GM20000 (cell line): Measurements from ENCODE around the gene TMEM132A.
A peak's percentile ranks its signal among the peaks of the same experiment; 100 is the strongest.
"Not testable (repeated sequence)": the region's sequence is repeated elsewhere in the genome, so short reads cannot be mapped to it uniquely, and the experiment has no call there.

Source experiments
- DNase-seq: peaks from one replicate; pipeline ENCODE4 v3.0.0; 2012; ENCODE audit warnings: low spot score
- CTCF ChIP-seq: IDR thresholded peaks from 2 replicates; pipeline ENCODE4 v1.5.1; 2012; ENCODE audit warnings: mild to moderate bottlenecking, control low read depth; ENCODE audit errors: extremely low read depth, missing control alignments

Gene TMEM132A

GRCh38 chr11:60968223-60968622 is 44.0 kb downstream of the TMEM132A start:
- TF ChIP-seq CTCF: no peak
- no peak for DNase-seq

- peak; percentile 80 for DNase-seq
- TF ChIP-seq CTCF: peak; percentile 77
Measured at GRCh38 chr11:60970369-60970774, 46.1 kb downstream of the TMEM132A start.

- no peak for DNase-seq
- TF ChIP-seq CTCF: no peak
Measured at GRCh38 chr11:60970890-60971289, 46.6 kb downstream of the TMEM132A start.

- TF ChIP-seq CTCF: no peak
- no peak for DNase-seq
Measured at GRCh38 chr11:60971520-60971919, 47.3 kb downstream of the TMEM132A start, which contains the start of gene CD6. Gene CD6, plus strand, starts transcription at chr11:60971680. Its CDS starts 186 bp downstream, at chr11:60971866.

GRCh38 chr11:60972182-60973030 is 48.1 kb downstream of the TMEM132A start:
- no peak for TF ChIP-seq CTCF
- no peak for DNase-seq

GRCh38 chr11:60973699-60974098 is 49.4 kb downstream of the TMEM132A start:
- no peak for TF ChIP-seq CTCF
- DNase-seq: no peak

- DNase-seq: not testable (repeated sequence)
Measured at GRCh38 chr11:60974316-60974715, 50.1 kb downstream of the TMEM132A start.

- TF ChIP-seq CTCF: no peak
- no peak for DNase-seq
Measured at GRCh38 chr11:60974726-60975125, 50.5 kb downstream of the TMEM132A start.
